Esophagus (tissue), 2 donors: ENCODE measurements around the gene UQCRC1. TPM values are rescaled to one million over a fixed set of nuclear protein-coding genes. Genes with fewer than 3 reads are reported as not detected.

Source experiments
- H3K27ac ChIP-seq, 2 donors: one replicate each; pipeline ENCODE4 v1.5.1; 2013; ENCODE audit warnings: low read depth in 2 of 2, mild to moderate bottlenecking in 2 of 2, inconsistent platforms in 1 of 2, low read length in 1 of 2, moderate library complexity in 1 of 2
- H3K27me3 ChIP-seq, 2 donors: one replicate each; pipeline ENCODE4 v1.6.1; 2013; ENCODE audit warnings: low read length in 2 of 2, control low read depth in 1 of 2, mild to moderate bottlenecking in 1 of 2; ENCODE audit not compliant: insufficient read depth in 2 of 2, control insufficient read depth in 1 of 2
- H3K36me3 ChIP-seq, 2 donors: one replicate each; pipeline ENCODE4 v1.6.1; 2013; ENCODE audit warnings: low read length in 1 of 2; ENCODE audit not compliant: control insufficient read depth in 2 of 2, insufficient read depth in 2 of 2
- H3K4me1 ChIP-seq, 2 donors: one replicate each; pipeline ENCODE4 v1.6.1; 2013; ENCODE audit warnings: low read length in 1 of 2; ENCODE audit not compliant: control insufficient read depth in 2 of 2, insufficient read depth in 2 of 2
- H3K4me3 ChIP-seq, 2 donors: one replicate each; pipeline ENCODE4 v1.5.1; 2013; ENCODE audit warnings: low read length in 2 of 2, mild to moderate bottlenecking in 2 of 2, low read depth in 1 of 2, moderate library complexity in 1 of 2
- H3K9me3 ChIP-seq, 2 donors: one replicate each; pipeline ENCODE4 v1.6.1; 2013; ENCODE audit warnings: mild to moderate bottlenecking in 2 of 2, low read depth in 1 of 2, low read length in 1 of 2, moderate library complexity in 1 of 2; ENCODE audit not compliant: control insufficient read depth in 2 of 2, insufficient read depth in 1 of 2
- WGBS, 2 donors: extraction: QIAGEN DNeasy Blood & Tissue Kit; methylation state at CpG; one replicate each; pipeline ENCODE4 v1.1.7; 2013; 5-methylcytosine and 5-hydroxymethylcytosine counted together
- polyA plus RNA-seq, 2 donors: library from polyadenylated mRNA; stranded (reverse); fragments of 200-250 nt; gene quantifications; one replicate each; pipeline ENCODE4 v1.2.3, GENCODE V29; 2013
- donor health status: healthy with polysubstance abuse.
- donor health status: Bipolar disorder and iron deficiency.

UQCRC1 gene
- polyA plus RNA-seq, 2 donors: 192 to 264 TPM

GRCh38 chr3:48584836-48585235, 24.6 kb downstream of the UQCRC1 start:
- H3K36me3 ChIP-seq: peaks cover 0 to 26% of the 10 kb centered on the region in 2 donors
- H3K27ac ChIP-seq: no peak overlapping the region
- H3K4me1 ChIP-seq: no peaks in the 10 kb centered on the region
- H3K9me3 ChIP-seq: no peaks in the 10 kb centered on the region
- H3K4me3 ChIP-seq: no peak overlapping the region
- H3K27me3 ChIP-seq: no peaks in the 10 kb centered on the region
- 87 to 91% methylated on average over 9 of the region's 9 CpGs for WGBS, 2 donors

GRCh38 chr3:48581621-48582481, 27.6 kb downstream of the UQCRC1 start:
- Histone ChIP-seq H3K4me3 (no peak overlapping the region), H3K27me3 (no peaks in the 10 kb centered on the region), H3K36me3 (peaks cover 0 to 19% of the 10 kb centered on the region in 2 donors), H3K4me1 (no peaks in the 10 kb centered on the region), H3K9me3 (peaks cover 0 to 2% of the 10 kb centered on the region in 2 donors), H3K27ac (no peak overlapping the region)
- WGBS, 2 donors: 87 to 88% methylated on average over 14 of the region's 14 CpGs

DNA sequence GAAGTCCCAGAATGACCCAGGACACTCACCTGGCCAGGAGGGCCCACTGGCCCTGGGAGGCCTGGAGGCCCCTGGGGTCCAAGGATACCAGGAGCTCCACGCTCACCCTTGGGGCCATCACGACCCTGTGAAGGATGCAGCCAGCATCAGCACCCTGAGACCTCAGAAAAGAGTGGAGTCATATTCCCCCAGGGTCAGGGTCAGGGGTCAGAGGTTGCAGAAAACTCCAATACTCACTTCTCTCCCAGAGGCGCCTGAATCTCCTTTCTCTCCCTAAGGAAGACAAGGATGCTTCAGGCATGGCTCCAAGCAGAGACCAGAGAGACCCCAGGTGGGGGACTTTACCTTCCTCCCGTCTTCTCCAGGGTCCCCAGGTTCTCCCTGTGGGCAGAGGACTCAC, 32.8 kb downstream of the UQCRC1 start:
- Histone ChIP-seq H3K27ac (no peak overlapping the region), H3K27me3 (no peaks in the 10 kb centered on the region), H3K36me3 (peaks cover 0 to 23% of the 10 kb centered on the region in 2 donors), H3K4me3 (no peak overlapping the region), H3K4me1 (no peaks in the 10 kb centered on the region), H3K9me3 (peaks cover 0 to 2% of the 10 kb centered on the region in 2 donors)
- 84 to 88% methylated on average over 4 of the region's 4 CpGs for WGBS, 2 donors

GRCh38 chr3:48575366-48575765, 34.1 kb downstream of the UQCRC1 start:
- peaks cover 0 to 18% of the 10 kb centered on the region in 2 donors for H3K36me3 ChIP-seq
- 84 to 85% methylated on average over 17 of the region's 17 CpGs for WGBS, 2 donors
- peaks cover 0 to 2% of the 10 kb centered on the region in 2 donors for H3K9me3 ChIP-seq
- H3K4me1 ChIP-seq: no peaks in the 10 kb centered on the region
- no peak overlapping the region for H3K4me3 ChIP-seq
- no peaks in the 10 kb centered on the region for H3K27me3 ChIP-seq
- no peak overlapping the region for H3K27ac ChIP-seq

- Histone ChIP-seq H3K27me3 (no peaks in the 10 kb centered on the region), H3K27ac (no peak overlapping the region), H3K4me3 (no peak overlapping the region), H3K9me3 (peaks cover 0 to 2% of the 10 kb centered on the region in 2 donors), H3K36me3 (peaks cover 0 to 18% of the 10 kb centered on the region in 2 donors), H3K4me1 (no peaks in the 10 kb centered on the region)
- 92% methylated on average over 10 of the region's 10 CpGs for WGBS, 2 donors
Observed at GRCh38 chr3:48573973-48574585, 35.4 kb downstream of the UQCRC1 start.

DNA sequence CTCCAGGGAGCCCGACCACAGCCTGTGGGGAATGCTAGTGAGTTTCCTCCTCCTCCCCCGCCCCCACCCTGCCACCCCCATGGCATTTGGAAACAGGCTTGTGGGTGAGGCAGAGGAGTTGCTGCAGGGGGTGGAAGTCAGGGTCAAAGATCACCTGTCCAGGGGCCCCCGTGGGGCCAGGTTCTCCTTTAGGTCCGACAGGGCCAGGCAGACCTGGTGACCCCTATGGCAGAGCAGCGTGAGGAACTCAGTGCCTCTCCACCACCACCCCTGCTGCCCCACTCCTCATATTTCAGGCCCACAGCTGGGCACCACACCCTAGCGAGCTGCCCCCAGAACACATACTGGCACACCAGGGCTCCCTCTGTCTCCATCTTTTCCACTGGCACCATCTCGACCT, 36.9 kb downstream of the UQCRC1 start:
- Histone ChIP-seq H3K36me3 (peaks cover 0 to 16% of the 10 kb centered on the region in 2 donors), H3K27me3 (no peaks in the 10 kb centered on the region), H3K9me3 (peaks cover 0 to 2% of the 10 kb centered on the region in 2 donors), H3K4me3 (no peak overlapping the region), H3K4me1 (no peaks in the 10 kb centered on the region), H3K27ac (no peak overlapping the region)
- WGBS, 2 donors: 78 to 84% methylated on average over 7 of the region's 7 CpGs

- no peak overlapping the region for H3K27ac ChIP-seq
- no peaks in the 10 kb centered on the region for H3K9me3 ChIP-seq
- H3K36me3 ChIP-seq: peaks cover 0 to 11% of the 10 kb centered on the region in 2 donors
- H3K27me3 ChIP-seq: no peaks in the 10 kb centered on the region
- WGBS, 2 donors: 82 to 85% methylated on average over 12 of the region's 12 CpGs
- no peak overlapping the region for H3K4me3 ChIP-seq
- H3K4me1 ChIP-seq: no peaks in the 10 kb centered on the region
Observed at GRCh38 chr3:48571938-48572337, 37.5 kb downstream of the UQCRC1 start.

GRCh38 chr3:48569808-48570450, 39.5 kb downstream of the UQCRC1 start:
- H3K9me3 ChIP-seq: no peaks in the 10 kb centered on the region
- peaks cover 0 to 11% of the 10 kb centered on the region in 2 donors for H3K36me3 ChIP-seq
- WGBS, 2 donors: 86 to 88% methylated on average over 18 of the region's 18 CpGs

GRCh38 chr3:48569400-48569799, 40.0 kb downstream of the UQCRC1 start:
- Histone ChIP-seq H3K27ac (no peak overlapping the region), H3K27me3 (no peaks in the 10 kb centered on the region), H3K4me1 (peaks cover 0 to 2% of the 10 kb centered on the region in 2 donors), H3K9me3 (no peaks in the 10 kb centered on the region), H3K36me3 (peaks cover 0 to 9% of the 10 kb centered on the region in 2 donors), H3K4me3 (no peak overlapping the region)
- 76 to 79% methylated on average over 10 of the region's 10 CpGs for WGBS, 2 donors

More at GRCh38 chr3:48569808-48570450, 39.5 kb downstream of the UQCRC1 start:
- Histone ChIP-seq H3K4me1 (peaks cover 0 to 2% of the 10 kb centered on the region in 2 donors), H3K27me3 (no peaks in the 10 kb centered on the region), H3K27ac (no peak overlapping the region), H3K4me3 (no peak overlapping the region)
